H9 (cell line): ENCODE data around the gene CHRNG. TPM values are rescaled to one million over a fixed set of nuclear protein-coding genes. Genes with fewer than 3 reads are reported as not detected.

Source experiments
- DNase-seq: peaks from one replicate; pipeline ENCODE4 v3.0.0-alpha.2; 2017
- H2AFZ ChIP-seq: one replicate; pipeline ENCODE4 v1.6.1; 2013; ENCODE audit warnings: mild to moderate bottlenecking, low read length, control low read depth, moderate library complexity
- H2AK5ac ChIP-seq: 2 replicates; pipeline ENCODE4 v1.6.1; 2013; ENCODE audit warnings: low read length, control low read depth, mixed read lengths; ENCODE audit not compliant: insufficient read length
- H2BK120ac ChIP-seq: one replicate; pipeline ENCODE4 v1.6.1; 2013; ENCODE audit warnings: low read depth, mild to moderate bottlenecking, low read length, control low read depth, inconsistent platforms; ENCODE audit not compliant: poor library complexity, severe bottlenecking
- H2BK12ac ChIP-seq: 2 replicates; pipeline ENCODE4 v1.6.1; 2013; ENCODE audit warnings: low read length, control low read depth, mixed read lengths, low read depth; ENCODE audit not compliant: insufficient read length
- H2BK15ac ChIP-seq: 2 replicates; pipeline ENCODE4 v1.6.1; 2013; ENCODE audit warnings: low read depth, low read length, control low read depth
- H2BK20ac ChIP-seq: one replicate; pipeline ENCODE4 v1.6.1; 2013; ENCODE audit warnings: low read depth, mild to moderate bottlenecking, low read length, control low read depth, inconsistent platforms; ENCODE audit not compliant: poor library complexity, severe bottlenecking
- H2BK5ac ChIP-seq: 2 replicates; pipeline ENCODE4 v1.6.1; 2013; ENCODE audit warnings: low read length, control low read depth, mixed read lengths; ENCODE audit not compliant: insufficient read length
- H3K14ac ChIP-seq: 2 replicates; pipeline ENCODE4 v1.6.1; 2013; ENCODE audit warnings: low read length, control low read depth; ENCODE audit not compliant: insufficient read depth
- H3K18ac ChIP-seq: 2 replicates; pipeline ENCODE4 v1.6.1; 2013; ENCODE audit warnings: low read depth, mild to moderate bottlenecking, mixed read lengths, low read length, control low read depth; ENCODE audit not compliant: insufficient read length
- H3K23ac ChIP-seq: 2 replicates; pipeline ENCODE4 v1.6.1; 2013; ENCODE audit warnings: low read length, control low read depth, mixed read lengths, low read depth; ENCODE audit not compliant: insufficient read length
- H3K23me2 ChIP-seq: 2 replicates; pipeline ENCODE4 v1.6.1; 2013; ENCODE audit warnings: low read depth, mild to moderate bottlenecking, mixed read lengths, low read length, control low read depth; ENCODE audit not compliant: insufficient read length, poor library complexity, severe bottlenecking
- H3K27ac ChIP-seq: 2 replicates; pipeline ENCODE4 v1.5.1; 2013; ENCODE audit warnings: low read length, control low read depth, mixed read lengths, low read depth; ENCODE audit not compliant: insufficient read length
- H3K27me3 ChIP-seq: 2 replicates; pipeline ENCODE4 v1.6.1; 2013; ENCODE audit warnings: low read length, control low read depth, inconsistent platforms; ENCODE audit not compliant: insufficient read depth
- H3K4ac ChIP-seq: 2 replicates; pipeline ENCODE4 v1.6.1; 2013; ENCODE audit warnings: low read depth, mild to moderate bottlenecking, control low read depth, inconsistent platforms, low read length, moderate library complexity
- H3K4me1 ChIP-seq: 2 replicates; pipeline ENCODE4 v1.6.1; 2013; ENCODE audit warnings: low read length, control low read depth, inconsistent platforms; ENCODE audit not compliant: insufficient read depth
- H3K4me2 ChIP-seq: 2 replicates; pipeline ENCODE4 v1.6.1; 2013; ENCODE audit warnings: low read length, control low read depth, mixed read lengths; ENCODE audit not compliant: insufficient read length, insufficient read depth
- H3K56ac ChIP-seq: 2 replicates; pipeline ENCODE4 v1.6.1; 2013; ENCODE audit warnings: low read depth, mild to moderate bottlenecking, mixed read lengths, low read length, control low read depth; ENCODE audit not compliant: insufficient read length
- H3K79me1 ChIP-seq: 2 replicates; pipeline ENCODE4 v1.6.1; 2013; ENCODE audit warnings: low read depth, mild to moderate bottlenecking, moderate library complexity, low read length, control low read depth, inconsistent platforms; ENCODE audit not compliant: insufficient read depth, poor library complexity, severe bottlenecking
- H3K79me2 ChIP-seq: 2 replicates; pipeline ENCODE4 v1.6.1; 2013; ENCODE audit warnings: low read length, control low read depth, inconsistent platforms; ENCODE audit not compliant: insufficient read depth
- H3K9ac ChIP-seq: 2 replicates; pipeline ENCODE4 v1.6.1; 2013; ENCODE audit warnings: low read length, control low read depth, mixed read lengths; ENCODE audit not compliant: insufficient read length; ENCODE audit errors: extremely low read depth
- H3K9me3 ChIP-seq: one replicate; pipeline ENCODE4 v1.6.1; 2013; ENCODE audit warnings: low read depth, low read length, inconsistent platforms; ENCODE audit not compliant: control insufficient read depth
- H3T11ph ChIP-seq: one replicate; pipeline ENCODE4 v1.6.1; 2013; ENCODE audit warnings: mild to moderate bottlenecking, low read length, control low read depth, inconsistent platforms
- H4K20me1 ChIP-seq: one replicate; pipeline ENCODE4 v1.6.1; 2013; ENCODE audit not compliant: control insufficient read depth, insufficient read length, insufficient read depth
- H4K5ac ChIP-seq: 2 replicates; pipeline ENCODE4 v1.6.1; 2013; ENCODE audit warnings: low read depth, mild to moderate bottlenecking, mixed read lengths, low read length, control low read depth; ENCODE audit not compliant: insufficient read length
- H4K8ac ChIP-seq: replicated peaks from 2 replicates; pipeline ENCODE4 v1.6.1; 2013; ENCODE audit warnings: low read length, control low read depth, mixed read lengths, low read depth; ENCODE audit not compliant: insufficient read length
- H4K91ac ChIP-seq: 2 replicates; pipeline ENCODE4 v1.6.1; 2013; ENCODE audit warnings: low read depth, mild to moderate bottlenecking, moderate library complexity, mixed read lengths, low read length, control low read depth; ENCODE audit not compliant: insufficient read length
- H3K27ac Mint-ChIP-seq, 3 experiments: 2 replicates in 2 of 3; 3 replicates in 1 of 3; pipeline ENCODE4 v1.8.0; 2020 to 2021; ENCODE audit warnings: mixed read lengths in 3 of 3, mild to moderate bottlenecking in 1 of 3, moderate library complexity in 1 of 3
- H3K27me3 Mint-ChIP-seq: 2 replicates; pipeline ENCODE4 v1.8.0; 2021; ENCODE audit warnings: low read depth, mild to moderate bottlenecking, moderate library complexity, mixed read lengths
- H3K36me3 Mint-ChIP-seq, 3 experiments: 2 replicates in 2 of 3; 3 replicates in 1 of 3; pipeline ENCODE4 v1.8.0; 2020 to 2021; ENCODE audit warnings: low read depth in 3 of 3, mixed read lengths in 3 of 3; ENCODE audit not compliant: insufficient read depth in 1 of 3
- H3K4me1 Mint-ChIP-seq, 2 experiments: 2 replicates each; pipeline ENCODE4 v1.8.0; 2020; ENCODE audit warnings: mixed read lengths in 2 of 2
- H3K4me3 Mint-ChIP-seq, 2 experiments: 2 replicates in 1 of 2; 3 replicates in 1 of 2; pipeline ENCODE4 v1.8.0; 2020 to 2021; ENCODE audit warnings: mild to moderate bottlenecking in 2 of 2, mixed read lengths in 2 of 2, moderate library complexity in 1 of 2
- H3K9me3 Mint-ChIP-seq, 2 experiments: 2 replicates in 1 of 2; 3 replicates in 1 of 2; pipeline ENCODE4 v1.8.0; 2020; ENCODE audit warnings: mild to moderate bottlenecking in 2 of 2, mixed read lengths in 2 of 2, moderate library complexity in 1 of 2
- WGBS: extraction: QIAGEN DNeasy Blood & Tissue Kit; methylation state at CpG from one replicate; pipeline ENCODE4 v1.1.7; 2013; ENCODE audit warnings: missing lambda C conversion rate, low lambda C conversion rate, mixed read lengths; ENCODE audit not compliant: insufficient read length; ENCODE audit errors: extremely low coverage; 5-methylcytosine and 5-hydroxymethylcytosine counted together
- total RNA-seq: library from RNA; stranded (reverse); gene quantifications from 2 replicates; pipeline ENCODE4 v1.2.1, GENCODE V29; 2021
- TF ChIP-seq, protein P1 (sequence below): fragments of 200-600 bp; sonication (generic); conservative IDR thresholded peaks from 3 replicates; pipeline ENCODE4 v1.8.0; 2021; ENCODE audit warnings: antibody characterized with exemption, mild to moderate bottlenecking

Gene CHRNG
- total RNA-seq, 1 experiment from 2014 or later: not detected

DNA sequence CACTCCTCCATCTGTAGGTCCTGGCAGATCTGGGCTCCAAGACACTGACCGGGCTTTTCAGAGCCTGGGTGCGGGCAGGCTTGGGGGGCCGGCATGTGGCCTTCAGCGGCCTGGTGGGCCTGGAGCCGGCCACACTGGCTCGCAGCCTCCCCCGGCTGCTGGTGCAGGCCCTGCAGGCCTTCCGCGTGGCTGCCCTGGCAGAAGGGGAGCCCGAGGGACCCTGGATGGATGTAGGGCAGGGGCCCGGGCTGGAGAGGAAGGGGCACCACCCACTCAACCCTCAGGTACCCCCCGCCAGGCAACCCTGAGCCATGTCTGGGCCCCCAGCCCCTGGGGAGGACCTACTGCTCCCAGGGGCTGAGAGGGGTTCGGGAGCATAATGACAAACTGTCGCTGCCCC lies 14.3 kb upstream of the CHRNG start:
- Histone ChIP-seq H2AFZ (no peak overlapping the region), H2BK20ac (no peak overlapping the region), H2AK5ac (no peak overlapping the region), H4K8ac (no peak overlapping the region), H3T11ph (no peak overlapping the region), H2BK120ac (no peak overlapping the region), H4K5ac (no peak overlapping the region), H3K27ac (no peak overlapping the region), H3K14ac (no peak overlapping the region), H3K27me3 (peaks cover 15% of the 10 kb centered on the region), H2BK5ac (no peak overlapping the region), H2BK12ac (no peak overlapping the region), H3K9me3 (no peaks in the 10 kb centered on the region), H4K20me1 (no peaks in the 10 kb centered on the region), H3K4me2 (no peak overlapping the region), H3K4me1 (no peaks in the 10 kb centered on the region), H3K79me2 (no peaks in the 10 kb centered on the region), H3K18ac (no peak overlapping the region), H3K56ac (no peak overlapping the region), H4K91ac (no peak overlapping the region), H3K23me2 (peaks cover 14% of the 10 kb centered on the region), H3K4ac (no peak overlapping the region), H3K23ac (no peak overlapping the region), H3K79me1 (no peaks in the 10 kb centered on the region), H3K9ac (no peak overlapping the region), H2BK15ac (no peak overlapping the region)
- Mint-ChIP-seq H3K4me3 (no peak overlapping the region), H3K36me3 (peaks cover 0 to 1% (median 0%) of the 10 kb centered on the region in 3 experiments; a peak in 1 of 7 replicates), H3K9me3 (no peaks in the 10 kb centered on the region), H3K27ac (no peak overlapping the region), H3K4me1 (peaks cover 5 to 24% of the 10 kb centered on the region in 2 experiments), H3K27me3 (peaks cover 79% of the 10 kb centered on the region)
- DNase-seq: no peak
- TF ChIP-seq, protein P1, sequence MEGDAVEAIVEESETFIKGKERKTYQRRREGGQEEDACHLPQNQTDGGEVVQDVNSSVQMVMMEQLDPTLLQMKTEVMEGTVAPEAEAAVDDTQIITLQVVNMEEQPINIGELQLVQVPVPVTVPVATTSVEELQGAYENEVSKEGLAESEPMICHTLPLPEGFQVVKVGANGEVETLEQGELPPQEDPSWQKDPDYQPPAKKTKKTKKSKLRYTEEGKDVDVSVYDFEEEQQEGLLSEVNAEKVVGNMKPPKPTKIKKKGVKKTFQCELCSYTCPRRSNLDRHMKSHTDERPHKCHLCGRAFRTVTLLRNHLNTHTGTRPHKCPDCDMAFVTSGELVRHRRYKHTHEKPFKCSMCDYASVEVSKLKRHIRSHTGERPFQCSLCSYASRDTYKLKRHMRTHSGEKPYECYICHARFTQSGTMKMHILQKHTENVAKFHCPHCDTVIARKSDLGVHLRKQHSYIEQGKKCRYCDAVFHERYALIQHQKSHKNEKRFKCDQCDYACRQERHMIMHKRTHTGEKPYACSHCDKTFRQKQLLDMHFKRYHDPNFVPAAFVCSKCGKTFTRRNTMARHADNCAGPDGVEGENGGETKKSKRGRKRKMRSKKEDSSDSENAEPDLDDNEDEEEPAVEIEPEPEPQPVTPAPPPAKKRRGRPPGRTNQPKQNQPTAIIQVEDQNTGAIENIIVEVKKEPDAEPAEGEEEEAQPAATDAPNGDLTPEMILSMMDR: no peak
- WGBS: no CpG with 5 or more reads among the region's 14 CpGs
